HG03159 (cell line): Measurements from ENCODE around the gene TMEM62.

Experiments used
- ATAC-seq: cut with Tn5 transposase; IDR thresholded peaks from one replicate; pipeline ENCODE4 v1.9.1; 2021; ENCODE audit warnings: mild to moderate bottlenecking, moderate library complexity; ENCODE audit not compliant: unreplicated experiment

Gene TMEM62

GRCh38 chr15:43133430-43134156, at the start of gene TMEM62:
Gene TMEM62, plus strand, starts transcription at chr15:43133586. Its CDS starts 217 bp downstream, at chr15:43133803.
- ATAC-seq = peak; percentile 91

DNA sequence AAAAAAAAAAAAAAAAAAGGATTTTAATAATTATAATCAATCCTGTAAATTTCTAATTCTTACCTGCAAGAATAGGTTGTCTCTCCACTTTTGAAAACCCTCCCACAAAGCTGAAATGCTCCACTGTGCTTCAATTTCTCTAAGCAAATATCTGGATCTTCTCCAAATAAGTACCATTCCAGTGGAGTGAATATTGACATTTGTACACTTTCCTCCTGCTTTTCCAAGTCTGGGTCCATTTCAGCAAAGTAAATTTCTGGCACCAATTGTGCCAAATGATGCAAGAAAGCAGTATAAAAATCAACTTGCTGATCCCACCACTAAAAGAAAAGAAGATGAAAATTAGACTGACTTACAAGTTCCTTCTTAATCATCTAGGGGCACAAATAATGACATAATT, 47.5 kb upstream of the TMEM62 start:
- ATAC-seq = no peak

GRCh38 chr15:43086551-43086950, 46.8 kb upstream of the TMEM62 start:
- ATAC-seq = no peak

GRCh38 chr15:43091859-43092258, 41.5 kb upstream of the TMEM62 start:
- no peak for ATAC-seq

DNA sequence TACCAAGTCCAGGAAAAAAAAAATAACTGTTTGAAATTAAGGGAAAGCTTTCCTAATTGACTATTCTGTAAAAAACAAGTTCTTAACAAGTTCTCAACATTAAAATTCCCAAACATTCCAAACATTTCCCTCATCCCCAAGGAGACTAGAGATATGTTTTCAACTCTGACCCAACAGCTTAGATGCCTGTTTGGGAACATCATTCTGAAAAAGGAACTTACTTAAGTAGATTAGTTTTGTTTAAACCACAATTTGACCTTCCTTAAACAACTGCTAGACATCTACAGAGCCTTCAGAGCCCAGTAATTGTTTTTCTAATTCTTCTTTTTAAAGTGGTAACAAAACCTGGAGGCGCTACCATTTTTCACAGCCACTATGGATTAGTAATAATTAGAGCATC, 40.4 kb upstream of the TMEM62 start:
- ATAC-seq = no peak

DNA sequence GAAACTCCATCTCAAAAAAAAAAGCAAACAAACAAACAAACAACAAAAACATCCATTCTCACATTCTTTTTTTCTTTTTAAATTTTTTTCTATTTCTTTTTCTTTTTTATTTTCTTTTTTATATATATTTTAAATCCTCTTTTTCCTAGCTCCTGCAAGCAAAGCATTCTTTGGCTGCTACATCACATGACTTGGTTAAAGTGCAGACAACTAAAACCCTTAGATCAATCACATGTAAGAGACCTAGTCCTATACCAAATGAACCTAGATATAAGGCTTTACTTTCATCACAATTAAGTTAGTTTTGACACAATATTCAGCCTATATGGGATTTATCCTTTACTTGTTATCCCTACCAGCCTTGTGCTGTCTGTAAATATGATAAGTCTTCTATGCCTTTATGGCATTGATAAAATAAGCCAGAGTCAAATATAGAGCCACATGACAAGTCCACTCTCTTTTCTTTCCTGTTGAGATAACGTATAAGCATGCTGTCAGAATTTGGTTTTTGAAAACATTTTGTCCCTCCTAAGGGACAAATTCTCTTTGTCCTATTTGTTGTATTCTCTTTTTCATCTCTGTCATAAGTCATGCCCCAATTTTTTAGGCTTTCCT, 38.9 kb upstream of the TMEM62 start:
- ATAC-seq = no peak

GRCh38 chr15:43095243-43095642, 38.1 kb upstream of the TMEM62 start:
- no peak for ATAC-seq

- no peak for ATAC-seq
Measured at GRCh38 chr15:43095708-43096347, 37.6 kb upstream of the TMEM62 start.

DNA sequence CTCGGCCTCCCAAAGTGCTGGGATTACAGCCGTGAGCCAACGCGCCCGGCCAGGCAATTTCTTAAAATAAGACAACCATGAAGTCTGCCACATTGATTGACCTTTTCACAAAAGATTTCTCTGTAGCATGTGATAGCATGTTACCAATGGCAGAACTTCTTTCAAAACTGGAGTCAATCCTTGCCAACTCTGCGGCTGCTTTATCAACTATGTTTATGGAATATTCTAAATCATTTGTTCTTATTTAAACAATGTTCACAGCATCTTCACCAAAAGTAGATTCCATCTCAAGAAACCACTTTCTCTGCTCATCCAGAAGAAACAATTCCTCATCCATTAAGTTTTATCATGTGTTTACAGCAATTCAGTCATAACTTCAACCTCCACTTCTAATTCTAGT, 37.0 kb upstream of the TMEM62 start:
- no peak for ATAC-seq

DNA sequence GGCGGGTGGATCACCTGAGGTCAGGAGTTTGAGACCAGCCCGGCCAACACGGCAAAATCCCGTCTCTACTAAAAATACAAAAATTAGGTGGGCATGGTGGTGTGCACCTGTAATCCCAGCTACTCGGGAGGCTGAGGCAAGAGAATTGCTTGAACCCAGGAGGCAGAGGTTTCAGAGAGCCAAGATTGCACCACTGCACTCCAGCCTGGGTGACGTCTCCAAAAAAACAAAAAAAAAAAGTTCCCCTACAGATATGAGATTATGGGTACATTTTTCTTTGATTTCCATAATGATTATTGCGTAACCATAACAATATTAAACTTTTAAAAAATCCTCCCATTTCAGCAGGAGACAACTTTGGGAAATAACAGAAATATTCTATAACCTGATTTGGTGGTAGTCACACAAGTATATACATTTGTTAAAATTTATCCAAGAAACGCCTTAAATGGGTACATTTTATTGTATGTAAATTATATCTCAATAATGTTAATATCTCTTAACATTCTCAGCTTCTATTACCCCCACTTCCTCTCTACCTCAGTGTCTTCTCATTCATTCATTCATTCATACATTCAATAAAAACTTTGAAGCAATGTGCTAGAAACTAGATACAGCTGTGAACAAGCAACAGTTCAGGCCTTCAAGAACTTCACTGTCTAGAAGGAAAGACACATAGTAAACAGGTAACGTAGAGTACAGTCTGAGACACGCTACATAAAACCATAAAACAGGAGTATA, 34.1 kb upstream of the TMEM62 start:
- no peak for ATAC-seq

- ATAC-seq = no peak
Measured at GRCh38 chr15:43100971-43101370, 32.4 kb upstream of the TMEM62 start.

GRCh38 chr15:43102187-43102586, 31.2 kb upstream of the TMEM62 start:
- ATAC-seq = no peak

DNA sequence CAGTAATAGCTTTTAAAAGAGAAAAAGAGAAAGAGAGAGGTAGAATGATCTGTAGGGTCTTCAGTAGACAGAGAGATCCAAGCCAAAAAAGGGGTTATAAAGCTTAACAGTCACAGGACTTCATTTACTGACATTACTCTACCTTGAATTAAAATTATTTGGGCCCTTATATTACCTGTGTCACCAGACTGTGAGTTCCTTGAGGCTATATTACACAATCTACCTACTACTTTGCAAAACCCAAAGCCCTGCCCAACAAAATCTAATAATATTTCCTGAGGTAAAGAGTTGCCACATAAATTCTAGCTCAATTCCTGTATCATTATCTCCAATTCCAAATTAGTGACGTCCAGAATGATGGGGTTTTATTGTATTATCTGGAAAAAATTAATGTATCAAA, 29.5 kb upstream of the TMEM62 start:
- ATAC-seq = no peak

GRCh38 chr15:43104426-43104825, 29.0 kb upstream of the TMEM62 start:
- ATAC-seq = no peak

GRCh38 chr15:43105077-43105736, 28.2 kb upstream of the TMEM62 start:
- peak; percentile 27 for ATAC-seq

- ATAC-seq = peak; percentile 80
Measured at GRCh38 chr15:43105778-43106485, 27.5 kb upstream of the TMEM62 start, which contains the start of gene UBR1. Gene UBR1, minus strand, starts transcription at chr15:43106038. Its CDS starts 16 bp downstream, at chr15:43106022.

DNA sequence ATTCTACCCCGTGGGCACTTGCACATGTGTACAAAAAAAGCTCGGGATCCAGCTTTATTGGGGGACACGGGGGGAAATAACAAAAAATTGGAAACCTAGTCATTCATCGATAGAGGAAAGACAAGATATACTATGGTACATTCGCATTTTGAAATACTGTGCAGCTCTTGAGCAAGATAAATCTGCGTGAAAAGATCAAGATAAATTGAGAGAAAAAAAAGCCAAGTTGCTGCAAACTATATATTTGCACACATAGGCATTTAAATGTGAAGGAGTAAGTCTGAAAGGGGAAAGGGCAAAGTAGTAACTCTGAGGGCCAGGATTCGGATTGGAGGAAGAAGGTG, 26.9 kb upstream of the TMEM62 start:
- ATAC-seq = no peak

DNA sequence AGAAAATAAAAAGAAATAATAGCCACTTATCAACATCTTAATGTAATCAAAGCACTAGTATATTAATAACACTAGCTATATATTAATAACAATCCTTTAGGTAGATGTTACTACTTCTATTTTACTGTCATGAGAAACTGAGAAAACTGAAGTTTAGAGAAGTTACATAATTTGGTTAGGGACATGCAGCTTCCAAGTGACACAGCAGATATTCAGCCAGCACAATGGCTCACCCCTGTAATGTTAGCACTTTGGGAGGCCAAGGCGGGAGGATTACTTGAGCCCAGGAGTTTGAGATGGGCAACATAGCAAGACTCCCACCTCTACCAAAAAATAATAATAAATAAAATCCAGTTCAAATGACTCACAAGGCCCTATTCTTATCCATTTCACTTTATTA, 25.6 kb upstream of the TMEM62 start:
- ATAC-seq = no peak

DNA sequence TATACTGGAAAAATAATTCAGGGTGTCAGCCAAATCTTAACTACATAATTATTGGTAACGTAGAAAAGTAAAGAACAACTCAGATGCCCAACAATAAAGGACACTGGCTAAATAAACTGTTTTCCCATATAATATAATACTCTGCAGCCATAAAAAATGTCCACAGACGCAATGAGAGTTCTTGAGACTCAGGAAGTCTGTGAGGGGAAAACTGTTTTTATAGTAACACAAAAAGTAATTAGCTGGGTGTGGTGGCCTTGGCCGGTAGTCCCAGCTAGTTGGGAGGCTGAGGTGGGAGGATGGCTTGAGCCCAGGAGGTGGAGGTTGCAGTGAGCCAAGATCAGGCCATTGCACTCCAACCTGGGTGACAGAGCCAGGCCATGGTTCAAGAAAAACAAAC, 22.0 kb upstream of the TMEM62 start:
- ATAC-seq = no peak

DNA sequence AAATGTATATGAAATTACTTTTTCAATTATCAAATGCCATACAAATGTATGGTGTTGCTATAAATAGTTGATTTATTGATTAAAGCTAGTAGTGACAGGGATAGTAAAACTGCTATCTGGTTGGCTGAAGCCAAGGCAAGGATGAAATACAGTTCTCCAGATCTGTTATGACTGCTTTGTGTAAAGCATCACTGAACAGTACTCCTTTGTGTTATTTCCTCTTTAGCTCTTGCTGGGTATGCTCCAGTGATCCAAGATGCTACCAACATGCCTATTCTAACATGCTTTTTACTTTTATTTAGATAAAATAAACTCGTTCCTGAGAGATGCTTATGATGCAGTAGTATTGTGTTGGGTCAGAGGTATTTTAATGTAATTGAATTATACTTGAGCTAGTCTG, 15.1 kb upstream of the TMEM62 start:
- no peak for ATAC-seq
